ENCODE results near the gene C2CD4C.

GRCh38 chr19:370641-371330 lies 38.2 kb downstream of the C2CD4C start:
- no peak for TF ChIP-seq EZH2 (IDR thresholded peaks at IDR 0.05; ENCODE audit: borderline replicate concordance, low read depth, low read length, severe bottlenecking)
- TF ChIP-seq CTCF (IDR thresholded peaks at IDR 0.05; ENCODE audit: extremely low read depth in 1 of 2, insufficient read depth in 1 of 2, low read depth in 1 of 2, low read length in 2 of 2), result no peak
- TF ChIP-seq JUN (IDR thresholded peaks at IDR 0.05; ENCODE audit: borderline replicate concordance, insufficient read depth, insufficient read length, low read depth), result no peak
- no peak for TF ChIP-seq POLR2A (IDR thresholded peaks at IDR 0.05; ENCODE audit: low read depth, low read length)

Measured in endothelial cell of umbilical vein (primary cell).